ENCODE results near the gene ARHGEF40.

Gene ARHGEF40

GRCh38 chr14:21070083-21070609, at the start of gene ARHGEF40:
Gene ARHGEF40 (plus strand): TSS chr14:21070304. CDS start chr14:21070397, 93 bp downstream.
- peak; percentile 51 for DNase-seq

GRCh38 chr14:21020977-21021545, 49.0 kb upstream of the ARHGEF40 start:
- DNase-seq: no peak

GRCh38 chr14:21022686-21023085, 47.4 kb upstream of the ARHGEF40 start:
- no peak for DNase-seq

GRCh38 chr14:21023174-21023573, 46.9 kb upstream of the ARHGEF40 start:
- no peak for DNase-seq

GRCh38 chr14:21023817-21024584, 46.1 kb upstream of the ARHGEF40 start:
- peak; percentile 19 for DNase-seq

GRCh38 chr14:21024585-21025370, 45.3 kb upstream of the ARHGEF40 start, which contains the start of gene NDRG2:
Gene NDRG2 (minus strand): TSS chr14:21025061. CDS start chr14:21023315, 1,746 bp downstream.
- peak; percentile 84 for DNase-seq

- DNase-seq: no peak
These were observed 44.5 kb upstream of the ARHGEF40 start for GRCh38 chr14:21025371-21026273.

- no peak for DNase-seq
These were observed 43.7 kb upstream of the ARHGEF40 start for GRCh38 chr14:21026274-21026987.

- no peak for DNase-seq
These were observed 43.2 kb upstream of the ARHGEF40 start for GRCh38 chr14:21026988-21027315.

GRCh38 chr14:21029917-21030316, 40.2 kb upstream of the ARHGEF40 start, which contains the start of gene TPPP2:
Gene TPPP2 (plus strand): TSS chr14:21030217. CDS start chr14:21030582, 365 bp downstream.
- DNase-seq: no peak

- no peak for DNase-seq
These were observed 39.6 kb upstream of the ARHGEF40 start for GRCh38 chr14:21030531-21030930.

GRCh38 chr14:21032326-21033132, 37.6 kb upstream of the ARHGEF40 start:
- no peak for DNase-seq

GRCh38 chr14:21033133-21033698, 36.9 kb upstream of the ARHGEF40 start:
- no peak for DNase-seq

GRCh38 chr14:21034707-21035106, 35.4 kb upstream of the ARHGEF40 start, which contains the start of gene RNASE13:
Gene RNASE13 (minus strand): TSS chr14:21034807. CDS start chr14:21034288, 519 bp downstream.
- no peak for DNase-seq

GRCh38 chr14:21036751-21037150, 33.4 kb upstream of the ARHGEF40 start:
- no peak for DNase-seq

GRCh38 chr14:21037156-21037555, 32.9 kb upstream of the ARHGEF40 start:
- no peak for DNase-seq

GRCh38 chr14:21038441-21039422, 31.4 kb upstream of the ARHGEF40 start:
- no peak for DNase-seq

- peak; percentile 59 for DNase-seq
These were observed 30.3 kb upstream of the ARHGEF40 start for GRCh38 chr14:21039585-21040369.
